Esophagus muscularis mucosa (tissue), 3 donors: ENCODE results near the gene ISY1.

Source experiments
- EP300 ChIP-seq: sonication (generic); formaldehyde crosslinking; IDR thresholded peaks from one replicate; pipeline ENCODE4 v1.6.1; 2017; ENCODE audit warnings: antibody characterized with exemption
- POLR2AphosphoS5 ChIP-seq, 2 donors: sonication (generic); formaldehyde crosslinking; IDR thresholded peaks; one replicate each; pipeline ENCODE4 v1.6.1; 2017; ENCODE audit warnings: antibody characterized with exemption in 2 of 2

DNA sequence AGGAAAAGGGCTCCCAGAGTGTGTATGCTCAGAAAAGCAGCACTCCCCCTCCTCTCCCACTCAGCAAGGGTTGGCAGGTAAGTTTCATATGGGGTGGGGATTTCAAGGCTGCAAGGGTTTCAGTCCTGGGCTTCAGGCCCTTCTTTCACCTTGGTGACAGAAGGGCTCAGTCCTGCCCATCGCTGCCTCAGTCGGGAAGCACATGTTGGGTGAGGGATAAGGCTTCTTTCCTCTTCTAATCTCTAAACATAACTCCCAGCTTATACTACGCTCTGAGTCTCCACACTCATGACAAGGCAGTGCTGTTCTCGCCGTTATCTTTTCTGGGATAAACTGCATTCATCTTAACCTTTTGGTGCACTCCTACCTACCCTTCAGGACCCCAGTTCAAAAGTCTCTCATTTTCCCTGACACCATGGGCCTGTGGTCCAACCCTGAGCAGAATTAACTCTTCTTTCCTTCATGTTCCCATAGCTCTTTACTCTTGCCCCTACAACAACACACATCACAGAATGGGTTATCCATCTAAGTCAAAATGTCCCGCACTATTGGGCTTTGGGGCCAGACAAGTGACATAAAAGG, 56.3 kb downstream of the ISY1 start:
- TF ChIP-seq EP300 (no peak), POLR2AphosphoS5 (IDR thresholded peaks at IDR 0.05) (no peak)
